Iris pigment epithelial cell (primary cell): ENCODE results near the gene CRABP1.
A peak's percentile ranks its signal among the peaks of the same experiment; 100 is the strongest.

Experiments
- DNase-seq: peaks from one replicate; pipeline ENCODE4 v3.0.0-alpha.2; 2011; ENCODE audit warnings: low read depth

CRABP1 gene

GRCh38 chr15:78340231-78341056 is at the start of gene CRABP1:
Gene CRABP1, plus strand, starts transcription at chr15:78340353. Its CDS starts 76 bp downstream, at chr15:78340429.
- no peak for DNase-seq

GRCh38 chr15:78291052-78291451 is 49.1 kb upstream of the CRABP1 start:
- DNase-seq: no peak

GRCh38 chr15:78291698-78292097 is 48.5 kb upstream of the CRABP1 start:
- peak; percentile 43 for DNase-seq

- no peak for DNase-seq
Measured at GRCh38 chr15:78292219-78292618, 47.9 kb upstream of the CRABP1 start.

- DNase-seq: peak; percentile 93
Measured at GRCh38 chr15:78299101-78299930, 40.8 kb upstream of the CRABP1 start, which contains the start of gene SKIC8. Gene SKIC8, minus strand, starts transcription at chr15:78299609. Its CDS starts 3,923 bp downstream, at chr15:78295686.

GRCh38 chr15:78301326-78301725 is 38.8 kb upstream of the CRABP1 start:
- peak; percentile 14 for DNase-seq

GRCh38 chr15:78301828-78302227 is 38.3 kb upstream of the CRABP1 start:
- peak; percentile 26 for DNase-seq

- DNase-seq: peak; percentile 89
Measured at GRCh38 chr15:78302579-78303312, 37.4 kb upstream of the CRABP1 start.

- no peak for DNase-seq
Measured at GRCh38 chr15:78304216-78305066, 35.7 kb upstream of the CRABP1 start.

GRCh38 chr15:78306176-78306774 is 33.9 kb upstream of the CRABP1 start:
- peak; percentile 80 for DNase-seq

- DNase-seq: no peak
Measured at GRCh38 chr15:78307976-78308375, 32.2 kb upstream of the CRABP1 start.

GRCh38 chr15:78308422-78309032 is 31.6 kb upstream of the CRABP1 start:
- peak; percentile 64 for DNase-seq

- no peak for DNase-seq
Measured at GRCh38 chr15:78311292-78311691, 28.9 kb upstream of the CRABP1 start.

GRCh38 chr15:78312536-78312935 is 27.6 kb upstream of the CRABP1 start:
- no peak for DNase-seq

GRCh38 chr15:78312957-78313356 is 27.2 kb upstream of the CRABP1 start:
- DNase-seq: no peak

GRCh38 chr15:78313383-78313782 is 26.8 kb upstream of the CRABP1 start:
- no peak for DNase-seq

GRCh38 chr15:78314181-78314581 is 26.0 kb upstream of the CRABP1 start:
- no peak for DNase-seq

- no peak for DNase-seq
Measured at GRCh38 chr15:78315686-78316282, 24.4 kb upstream of the CRABP1 start.

GRCh38 chr15:78316283-78317083 is 23.7 kb upstream of the CRABP1 start:
- no peak for DNase-seq
